Mesendoderm (in vitro differentiated cells): ENCODE measurements around the gene PCDHB11.
"Not testable (repeated sequence)": the region's sequence is repeated elsewhere in the genome, so short reads cannot be mapped to it uniquely, and the experiment has no call there.

Experiments
- DNase-seq: peaks from one replicate; pipeline ENCODE4 v3.0.0; 2013
- H2AK5ac ChIP-seq: 2 replicates; pipeline ENCODE4 v1.6.1; 2013; ENCODE audit warnings: low read length, inconsistent platforms
- H2BK120ac ChIP-seq: 2 replicates; pipeline ENCODE4 v1.6.1; 2013; ENCODE audit warnings: low read depth, mild to moderate bottlenecking, low read length, moderate library complexity, mixed read lengths
- H2BK15ac ChIP-seq: replicated peaks from 2 replicates; pipeline ENCODE4 v1.6.1; 2013; ENCODE audit warnings: low read depth, mild to moderate bottlenecking, moderate library complexity
- H2BK5ac ChIP-seq: 2 replicates; pipeline ENCODE4 v1.6.1; 2013; ENCODE audit warnings: low read length, inconsistent platforms
- H3K18ac ChIP-seq: 2 replicates; pipeline ENCODE4 v1.6.1; 2013; ENCODE audit warnings: mild to moderate bottlenecking, low read length, mixed read lengths
- H3K23ac ChIP-seq: one replicate; pipeline ENCODE4 v1.6.1; 2013; ENCODE audit warnings: low read length
- H3K27ac ChIP-seq: 2 replicates; pipeline ENCODE4 v1.5.1; 2013; ENCODE audit warnings: low read depth, mild to moderate bottlenecking, inconsistent platforms, low read length, moderate library complexity
- H3K27me3 ChIP-seq: 2 replicates; pipeline ENCODE4 v1.6.1; 2013; ENCODE audit warnings: low read length, control low read depth, mild to moderate bottlenecking, inconsistent platforms; ENCODE audit not compliant: insufficient read depth, poor library complexity
- H3K36me3 ChIP-seq: 2 replicates; pipeline ENCODE4 v1.6.1; 2013; ENCODE audit warnings: low read length, inconsistent platforms; ENCODE audit not compliant: control insufficient read depth, insufficient read depth
- H3K4ac ChIP-seq: one replicate; pipeline ENCODE4 v1.6.1; 2013; ENCODE audit warnings: low read depth, mild to moderate bottlenecking, low read length, moderate library complexity
- H3K4me1 ChIP-seq: 2 replicates; pipeline ENCODE4 v1.6.1; 2013; ENCODE audit warnings: low read depth, low read length, inconsistent platforms; ENCODE audit not compliant: control insufficient read depth
- H3K4me2 ChIP-seq: 2 replicates; pipeline ENCODE4 v1.6.1; 2013; ENCODE audit warnings: low read length
- H3K4me3 ChIP-seq: 2 replicates; pipeline ENCODE4 v1.5.1; 2013; ENCODE audit warnings: mild to moderate bottlenecking, low read length
- H3K56ac ChIP-seq: one replicate; pipeline ENCODE4 v1.6.1; 2013; ENCODE audit warnings: low read length
- H3K79me1 ChIP-seq: 2 replicates; pipeline ENCODE4 v1.6.1; 2013; ENCODE audit warnings: low read length, inconsistent platforms
- H3K79me2 ChIP-seq: 2 replicates; pipeline ENCODE4 v1.6.1; 2013; ENCODE audit warnings: mild to moderate bottlenecking, low read length; ENCODE audit not compliant: control insufficient read depth, insufficient read depth
- H3K9ac ChIP-seq: 2 replicates; pipeline ENCODE4 v1.6.1; 2013; ENCODE audit warnings: low read length, inconsistent platforms
- H4K5ac ChIP-seq: one replicate; pipeline ENCODE4 v1.6.1; 2013; ENCODE audit warnings: low read length
- H4K8ac ChIP-seq: one replicate; pipeline ENCODE4 v1.6.1; 2013; ENCODE audit warnings: low read depth, mild to moderate bottlenecking, control low read depth, low read length, moderate library complexity
- WGBS: extraction: QIAGEN DNeasy Blood & Tissue Kit; methylation state at CpG from one replicate; pipeline ENCODE4 v1.1.7; 2013; ENCODE audit warnings: low lambda C conversion rate, missing lambda C conversion rate; ENCODE audit not compliant: insufficient coverage; ENCODE audit errors: extremely low coverage; 5-methylcytosine and 5-hydroxymethylcytosine counted together

PCDHB11 gene

GRCh38 chr5:141180313-141180712, 19.1 kb upstream of the PCDHB11 start:
- Histone ChIP-seq H2BK120ac (no peak overlapping the region), H3K4ac (no peak overlapping the region), H2AK5ac (no peak overlapping the region), H4K5ac (no peak overlapping the region), H3K27me3 (no peaks in the 10 kb centered on the region), H2BK15ac (no peak overlapping the region), H3K4me1 (no peaks in the 10 kb centered on the region), H3K36me3 (no peaks in the 10 kb centered on the region), H4K8ac (no peak overlapping the region), H3K4me2 (no peak overlapping the region), H3K56ac (no peak overlapping the region), H3K9ac (no peak overlapping the region), H3K18ac (no peak overlapping the region), H2BK5ac (no peak overlapping the region), H3K27ac (no peak overlapping the region), H3K23ac (no peak overlapping the region), H3K79me1 (no peaks in the 10 kb centered on the region), H3K79me2 (no peaks in the 10 kb centered on the region), H3K4me3 (no peak overlapping the region)
- DNase-seq = no peak
- WGBS = no CpG with 5 or more reads among the region's 1 CpG

GRCh38 chr5:141182248-141182647, 17.2 kb upstream of the PCDHB11 start, which contains the start of gene PCDHB16:
Gene PCDHB16, plus strand, starts transcription at chr5:141182387. Its CDS starts 173 bp downstream, at chr5:141182560.
- H2BK120ac ChIP-seq = no peak within 1 kb of the TSS
- peak within 1 kb of the TSS; percentile 55 for H3K4me3 ChIP-seq
- DNase-seq = peak; percentile 87
- no peak within 1 kb of the TSS for H4K5ac ChIP-seq
- H2BK15ac ChIP-seq = no peak within 1 kb of the TSS
- H2AK5ac ChIP-seq = no peak within 1 kb of the TSS
- H3K18ac ChIP-seq = peak within 1 kb of the TSS; percentile 6
- H4K8ac ChIP-seq = no peak within 1 kb of the TSS
- H3K79me1 ChIP-seq = no peaks in the 10 kb centered on the region
- H3K27ac ChIP-seq = no peak within 1 kb of the TSS
- H3K27me3 ChIP-seq = no peaks in the 10 kb centered on the region
- no peaks in the 10 kb centered on the region for H3K36me3 ChIP-seq
- no peak within 1 kb of the TSS for H3K4ac ChIP-seq
- no peak within 1 kb of the TSS for H3K23ac ChIP-seq
- H2BK5ac ChIP-seq = no peak within 1 kb of the TSS
- H3K79me2 ChIP-seq = no peaks in the 10 kb centered on the region
- no peaks in the 10 kb centered on the region for H3K4me1 ChIP-seq
- H3K9ac ChIP-seq = peak within 1 kb of the TSS; percentile 73
- peak within 1 kb of the TSS; percentile 60 for H3K4me2 ChIP-seq
- WGBS = no CpG with 5 or more reads among the region's 13 CpGs
- peak within 1 kb of the TSS; percentile 83 for H3K56ac ChIP-seq

DNA sequence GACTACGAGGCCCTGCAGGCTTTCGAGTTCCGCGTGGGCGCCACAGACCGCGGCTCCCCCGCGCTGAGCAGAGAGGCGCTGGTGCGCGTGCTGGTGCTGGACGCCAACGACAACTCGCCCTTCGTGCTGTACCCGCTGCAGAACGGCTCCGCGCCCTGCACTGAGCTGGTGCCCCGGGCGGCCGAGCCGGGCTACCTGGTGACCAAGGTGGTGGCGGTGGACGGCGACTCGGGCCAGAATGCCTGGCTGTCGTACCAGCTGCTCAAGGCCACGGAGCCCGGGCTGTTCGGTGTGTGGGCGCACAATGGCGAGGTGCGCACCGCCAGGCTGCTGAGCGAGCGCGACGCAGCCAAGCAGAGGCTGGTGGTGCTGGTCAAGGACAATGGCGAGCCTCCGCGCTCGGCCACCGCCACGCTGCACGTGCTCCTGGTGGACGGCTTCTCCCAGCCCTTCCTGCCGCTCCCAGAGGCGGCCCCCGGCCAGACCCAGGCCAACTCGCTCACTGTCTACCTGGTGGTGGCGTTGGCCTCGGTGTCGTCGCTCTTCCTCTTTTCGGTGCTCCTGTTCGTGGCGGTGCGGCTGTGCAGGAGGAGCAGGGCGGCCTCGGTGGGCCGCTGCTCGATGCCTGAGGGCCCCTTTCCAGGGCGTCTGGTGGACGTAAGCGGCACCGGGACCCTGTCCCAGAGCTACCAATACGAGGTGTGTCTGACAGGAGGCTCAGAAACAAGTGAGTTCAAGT, 15.1 kb upstream of the PCDHB11 start:
- not testable (repeated sequence) for H3K4ac ChIP-seq, H4K8ac ChIP-seq, H3K79me1 ChIP-seq, DNase-seq, H2AK5ac ChIP-seq, H2BK5ac ChIP-seq, H2BK120ac ChIP-seq, H3K79me2 ChIP-seq, H3K36me3 ChIP-seq, H4K5ac ChIP-seq, H3K4me3 ChIP-seq, H2BK15ac ChIP-seq, H3K27ac ChIP-seq, H3K4me2 ChIP-seq, H3K27me3 ChIP-seq, H3K56ac ChIP-seq, H3K23ac ChIP-seq, H3K9ac ChIP-seq, H3K4me1 ChIP-seq, H3K18ac ChIP-seq
- WGBS = no CpG with 5 or more reads among the region's 69 CpGs

DNA sequence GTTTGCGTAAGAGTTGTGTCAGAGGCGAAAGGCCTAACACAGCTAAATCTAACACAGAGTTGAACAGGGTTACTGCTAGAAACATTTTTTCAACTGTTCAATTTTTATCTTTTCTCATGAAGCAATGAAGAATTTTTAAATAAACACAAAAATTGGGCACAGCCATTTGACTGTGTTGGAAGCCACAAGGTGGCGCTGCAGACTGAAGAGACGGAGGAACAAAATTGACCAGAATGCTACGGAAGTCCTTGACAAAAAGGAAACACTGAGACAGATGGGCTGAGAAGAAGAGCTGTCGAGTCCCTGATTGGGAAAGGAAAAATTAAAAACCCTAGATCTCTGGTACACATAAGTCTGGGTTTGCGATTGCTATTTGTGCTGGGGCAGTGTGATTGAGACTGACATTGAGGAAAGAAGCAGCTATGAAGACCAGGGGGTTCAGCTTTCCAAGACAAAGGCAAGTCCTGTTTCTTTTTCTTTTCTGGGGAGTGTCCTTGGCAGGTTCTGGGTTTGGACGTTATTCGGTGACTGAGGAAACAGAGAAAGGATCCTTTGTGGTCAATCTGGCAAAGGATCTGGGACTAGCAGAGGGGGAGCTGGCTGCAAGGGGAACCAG, 12.4 kb upstream of the PCDHB11 start, which contains the start of gene PCDHB9:
PCDHB9 (plus strand) TSS at position 265 of the 616 bp plus-strand sequence; CDS start at position 423, 158 bp downstream.
- Histone ChIP-seq H3K23ac (no peak within 1 kb of the TSS), H3K9ac (peak within 1 kb of the TSS; percentile 8), H3K4me3 (no peak within 1 kb of the TSS), H3K79me1 (no peaks in the 10 kb centered on the region), H3K4ac (no peak within 1 kb of the TSS), H3K27me3 (no peaks in the 10 kb centered on the region), H3K4me1 (no peaks in the 10 kb centered on the region), H3K79me2 (no peaks in the 10 kb centered on the region), H2BK15ac (no peak within 1 kb of the TSS), H3K18ac (peak within 1 kb of the TSS; percentile 30), H2BK5ac (no peak within 1 kb of the TSS), H3K27ac (no peak within 1 kb of the TSS), H4K8ac (peak within 1 kb of the TSS; percentile 39), H3K56ac (no peak within 1 kb of the TSS), H3K36me3 (no peaks in the 10 kb centered on the region), H3K4me2 (no peak within 1 kb of the TSS), H2AK5ac (no peak within 1 kb of the TSS), H2BK120ac (no peak within 1 kb of the TSS), H4K5ac (no peak within 1 kb of the TSS)
- WGBS = no CpG with 5 or more reads among the region's 9 CpGs
- peak; percentile 73 for DNase-seq

GRCh38 chr5:141188682-141189081, 10.7 kb upstream of the PCDHB11 start:
- H3K4ac ChIP-seq, H3K4me1 ChIP-seq, H3K79me2 ChIP-seq, H2BK5ac ChIP-seq, H3K9ac ChIP-seq, DNase-seq, H3K79me1 ChIP-seq, H3K56ac ChIP-seq, H2AK5ac ChIP-seq, H3K27ac ChIP-seq, H3K18ac ChIP-seq, H2BK120ac ChIP-seq, H3K23ac ChIP-seq, H3K4me2 ChIP-seq, H4K8ac ChIP-seq, H3K4me3 ChIP-seq, H4K5ac ChIP-seq, H3K27me3 ChIP-seq, H3K36me3 ChIP-seq, H2BK15ac ChIP-seq: not testable (repeated sequence)
- no CpG with 5 or more reads among the region's 37 CpGs for WGBS
